DOHH2 (cell line): Measurements from ENCODE around the gene HINT3.

Experiments used
- EZH2phosphoT487 ChIP-seq: fragments of 200-600 bp; sonication (generic); IDR thresholded peaks from 2 replicates; pipeline ENCODE4 v1.6.1; 2017; ENCODE audit warnings: borderline replicate concordance, mild to moderate bottlenecking, antibody characterized with exemption, low read length, moderate library complexity, mixed read lengths
- TF ChIP-seq, protein P1 (sequence below): fragments of 200-600 bp; sonication (generic); IDR thresholded peaks from one replicate; pipeline ENCODE4 v1.5.1; 2014; ENCODE audit warnings: antibody characterized with exemption, mild to moderate bottlenecking, low read depth, low read length; ENCODE audit not compliant: poor library complexity, severe bottlenecking

GRCh38 chr6:125919618-125920017 lies 37.0 kb upstream of the HINT3 start:
- TF ChIP-seq, protein P1, sequence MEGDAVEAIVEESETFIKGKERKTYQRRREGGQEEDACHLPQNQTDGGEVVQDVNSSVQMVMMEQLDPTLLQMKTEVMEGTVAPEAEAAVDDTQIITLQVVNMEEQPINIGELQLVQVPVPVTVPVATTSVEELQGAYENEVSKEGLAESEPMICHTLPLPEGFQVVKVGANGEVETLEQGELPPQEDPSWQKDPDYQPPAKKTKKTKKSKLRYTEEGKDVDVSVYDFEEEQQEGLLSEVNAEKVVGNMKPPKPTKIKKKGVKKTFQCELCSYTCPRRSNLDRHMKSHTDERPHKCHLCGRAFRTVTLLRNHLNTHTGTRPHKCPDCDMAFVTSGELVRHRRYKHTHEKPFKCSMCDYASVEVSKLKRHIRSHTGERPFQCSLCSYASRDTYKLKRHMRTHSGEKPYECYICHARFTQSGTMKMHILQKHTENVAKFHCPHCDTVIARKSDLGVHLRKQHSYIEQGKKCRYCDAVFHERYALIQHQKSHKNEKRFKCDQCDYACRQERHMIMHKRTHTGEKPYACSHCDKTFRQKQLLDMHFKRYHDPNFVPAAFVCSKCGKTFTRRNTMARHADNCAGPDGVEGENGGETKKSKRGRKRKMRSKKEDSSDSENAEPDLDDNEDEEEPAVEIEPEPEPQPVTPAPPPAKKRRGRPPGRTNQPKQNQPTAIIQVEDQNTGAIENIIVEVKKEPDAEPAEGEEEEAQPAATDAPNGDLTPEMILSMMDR, result no peak
- no peak for TF ChIP-seq EZH2phosphoT487
